CD14-positive monocyte (primary cell): ENCODE measurements around the gene GPR17. TPM values are rescaled to one million over a fixed set of nuclear protein-coding genes. Genes with fewer than 3 reads are reported as not detected.

ENCODE experiments used
- DNase-seq, 3 donors: peaks; one replicate each; pipeline ENCODE4 v3.0.0-alpha.2; 2011 to 2022
- H2AFZ ChIP-seq: 2 replicates; pipeline ENCODE4 v1.6.0; 2012; ENCODE audit warnings: mild to moderate bottlenecking, low read depth, low read length, inconsistent platforms; ENCODE audit not compliant: insufficient read depth, poor library complexity, severe bottlenecking
- H3K27ac ChIP-seq, 2 donors: 1 replicate in 1 of 2; 2 replicates in 1 of 2; pipeline ENCODE4 v1.5.1; 2012 to 2013; ENCODE audit warnings: low read length in 2 of 2, control low read depth in 1 of 2, inconsistent platforms in 1 of 2, low read depth in 1 of 2, mild to moderate bottlenecking in 1 of 2
- H3K27me3 ChIP-seq, 2 donors: one replicate each; pipeline versions ENCODE4 v1.6.0 to v1.6.1; 2011 to 2013; ENCODE audit warnings: low read length in 2 of 2; ENCODE audit not compliant: control insufficient read depth in 2 of 2, insufficient read depth in 2 of 2
- H3K36me3 ChIP-seq, 2 donors: replicated peaks in 1 of 2; 1 replicate in 1 of 2; 2 replicates in 1 of 2; pipeline versions ENCODE4 v1.5.1 to v1.6.1; 2012 to 2013; ENCODE audit warnings: low read length in 2 of 2, control low read depth in 1 of 2, inconsistent platforms in 1 of 2, mild to moderate bottlenecking in 1 of 2; ENCODE audit not compliant: insufficient read depth in 2 of 2, control insufficient read depth in 1 of 2
- H3K4me1 ChIP-seq, 2 donors: 1 replicate in 1 of 2; 2 replicates in 1 of 2; pipeline versions ENCODE4 v1.5.1 to v1.6.1; 2012 to 2013; ENCODE audit warnings: low read length in 2 of 2, control low read depth in 1 of 2, inconsistent platforms in 1 of 2, mild to moderate bottlenecking in 1 of 2, moderate library complexity in 1 of 2; ENCODE audit not compliant: insufficient read depth in 2 of 2, control insufficient read depth in 1 of 2
- H3K4me2 ChIP-seq: replicated peaks from 2 replicates; pipeline ENCODE3; 2012; ENCODE audit warnings: low read length, moderate library complexity, mild to moderate bottlenecking; ENCODE audit not compliant: poor library complexity, severe bottlenecking; ENCODE audit errors: extremely low read depth
- H3K4me3 ChIP-seq, 3 experiments: fragments of 200-600 bp in 1 of 3; sonication (generic) in 1 of 3; replicated peaks in 1 of 3; 1 replicate in 2 of 3; 2 replicates in 1 of 3; pipeline ENCODE4 v1.5.1; 2011 to 2013; ENCODE audit warnings: low read length in 3 of 3, mild to moderate bottlenecking in 3 of 3, control low read depth in 2 of 3, low read depth in 2 of 3, inconsistent platforms in 1 of 3, moderate library complexity in 1 of 3
- H3K79me2 ChIP-seq: 2 replicates; pipeline ENCODE4 v1.6.0; 2012; ENCODE audit warnings: mild to moderate bottlenecking, control low read depth, inconsistent platforms, low read length, moderate library complexity; ENCODE audit not compliant: insufficient read depth
- H3K9ac ChIP-seq: 2 replicates; pipeline ENCODE4 v1.6.0; 2017; ENCODE audit warnings: low read length, mild to moderate bottlenecking; ENCODE audit not compliant: insufficient read depth, poor library complexity, severe bottlenecking
- H3K9me3 ChIP-seq, 2 donors: replicated peaks in 1 of 2; 1 replicate in 1 of 2; 2 replicates in 1 of 2; pipeline versions ENCODE4 v1.5.1 to v1.6.1; 2012 to 2013; ENCODE audit warnings: low read length in 2 of 2, control low read depth in 1 of 2; ENCODE audit not compliant: control insufficient read depth in 1 of 2, insufficient read depth in 1 of 2
- H4K20me1 ChIP-seq: 2 replicates; pipeline ENCODE4 v1.6.0; 2012; ENCODE audit warnings: mild to moderate bottlenecking, low read length, control low read depth, moderate library complexity; ENCODE audit not compliant: insufficient read depth
- H3K27ac Mint-ChIP-seq, 7 donors: one replicate each; pipeline ENCODE4 v1.8.0; 2020; ENCODE audit warnings: mild to moderate bottlenecking in 7 of 7, mixed read lengths in 7 of 7, moderate library complexity in 6 of 7, inconsistent platforms in 2 of 7
- H3K27me3 Mint-ChIP-seq, 3 donors: one replicate each; pipeline ENCODE4 v1.8.0; 2021 to 2022; ENCODE audit warnings: low read depth in 3 of 3, mild to moderate bottlenecking in 3 of 3, mixed read lengths in 3 of 3, moderate library complexity in 3 of 3, inconsistent platforms in 1 of 3
- H3K36me3 Mint-ChIP-seq, 2 donors: one replicate each; pipeline ENCODE4 v1.8.0; 2020; ENCODE audit warnings: mixed read lengths in 2 of 2, inconsistent platforms in 1 of 2, mild to moderate bottlenecking in 1 of 2
- H3K4me1 Mint-ChIP-seq: one replicate; pipeline ENCODE4 v1.8.0; 2020; ENCODE audit warnings: mild to moderate bottlenecking, mixed read lengths
- H3K4me3 Mint-ChIP-seq, 2 donors: one replicate each; pipeline ENCODE4 v1.8.0; 2020; ENCODE audit warnings: mild to moderate bottlenecking in 2 of 2, mixed read lengths in 2 of 2, moderate library complexity in 1 of 2
- H3K9me3 Mint-ChIP-seq, 7 donors: one replicate each; pipeline ENCODE4 v1.8.0; 2020 to 2022; ENCODE audit warnings: mixed read lengths in 7 of 7, mild to moderate bottlenecking in 6 of 7, moderate library complexity in 6 of 7, inconsistent platforms in 2 of 7
- CTCF ChIP-seq: fragments of 200-600 bp; IDR thresholded peaks from one replicate; pipeline ENCODE4 v1.8.0; 2022; ENCODE audit warnings: antibody characterized with exemption, mild to moderate bottlenecking
- WGBS: methylation state at CpG from one replicate; pipeline ENCODE4 v1.1.5; 2013; ENCODE audit warnings: missing lambda C conversion rate; ENCODE audit not compliant: insufficient coverage; 5-methylcytosine and 5-hydroxymethylcytosine counted together
- intact Hi-C, 2 donors: fragments of 100-400 bp; cut with micrococcal nuclease; formaldehyde crosslinking; loops; one replicate each; pipeline versions ENCODE4 v1.15.0 to v1.15.1; 2023
- polyA plus RNA-seq, 3 donors: library from polyadenylated mRNA; depleted of rRNA in 1 of 3; unstranded in 2 of 3; stranded (reverse) in 1 of 3; fragments of 300-500 nt in 2 of 3; fragments of >200 nt in 1 of 3; fragmentation: Illumina TruSeq in 2 of 3; gene quantifications; 1 replicate in 2 of 3; 2 replicates in 1 of 3; pipeline ENCODE4 v1.2.3, GENCODE V29; 2012 to 2021

The GPR17 gene
- polyA plus RNA-seq, 3 donors, result 0.07 TPM; not detected in 2

- Histone ChIP-seq H3K9ac (no peak overlapping the region), H3K4me1 (no peaks in the 10 kb centered on the region), H3K79me2 (no peaks in the 10 kb centered on the region), H2AFZ (no peak overlapping the region), H3K9me3 (peaks cover 6 to 25% of the 10 kb centered on the region in 2 donors), H3K36me3 (no peaks in the 10 kb centered on the region), H4K20me1 (no peaks in the 10 kb centered on the region), H3K4me2 (no peak overlapping the region), H3K4me3 (no peak overlapping the region), H3K27me3 (no peaks in the 10 kb centered on the region), H3K27ac (no peak overlapping the region)
- peaks cover 0 to 11% of the 10 kb centered on the region in 2 donors for H3K36me3 Mint-ChIP-seq
- no peak overlapping the region for H3K27ac Mint-ChIP-seq
- TF ChIP-seq CTCF, result no peak
- DNase-seq, result no peak
- H3K4me3 Mint-ChIP-seq, result no peak overlapping the region
- intact Hi-C loops, result no loop called here
- H3K9me3 Mint-ChIP-seq, result peaks cover 16 to 29% (median 24%) of the 10 kb centered on the region in 7 donors
- WGBS, result 97% methylated on average over 7 of the region's 8 CpGs
- H3K4me1 Mint-ChIP-seq, result no peaks in the 10 kb centered on the region
- peaks cover 0 to 2% (median 1%) of the 10 kb centered on the region in 3 donors for H3K27me3 Mint-ChIP-seq
Measured at GRCh38 chr2:127609818-127610217, 36.1 kb upstream of the GPR17 start.

GRCh38 chr2:127610561-127610960 lies 35.4 kb upstream of the GPR17 start:
- Histone ChIP-seq H3K4me3 (no peak overlapping the region), H4K20me1 (no peaks in the 10 kb centered on the region), H2AFZ (no peak overlapping the region), H3K27ac (no peak overlapping the region), H3K36me3 (no peaks in the 10 kb centered on the region), H3K79me2 (no peaks in the 10 kb centered on the region), H3K4me1 (no peaks in the 10 kb centered on the region), H3K9ac (no peak overlapping the region), H3K4me2 (no peak overlapping the region), H3K27me3 (no peaks in the 10 kb centered on the region), H3K9me3 (peaks cover 6 to 25% of the 10 kb centered on the region in 2 donors)
- intact Hi-C loops, result no loop called here
- Mint-ChIP-seq H3K36me3 (peaks cover 0 to 11% of the 10 kb centered on the region in 2 donors), H3K27ac (peak overlapping the region in 1 of 7 donors; percentile 20), H3K4me1 (peaks cover 1% of the 10 kb centered on the region), H3K4me3 (no peak overlapping the region), H3K27me3 (peaks cover under 1 to 3% (median 1%) of the 10 kb centered on the region in 3 donors), H3K9me3 (peaks cover 16 to 29% (median 24%) of the 10 kb centered on the region in 7 donors)
- whole genome bisulfite sequencing, result 100% methylated on average over 1 of the region's 1 CpG
- TF ChIP-seq CTCF, result no peak
- DNase-seq, result no peak
